HG02763 (cell line): Measurements from ENCODE around the gene DZANK1.
"Not testable (repeated sequence)": the region's sequence is repeated elsewhere in the genome, so short reads cannot be mapped to it uniquely, and the experiment has no call there.

Source experiments
- ATAC-seq: cut with Tn5 transposase; IDR thresholded peaks from one replicate; pipeline ENCODE4 v1.9.1; 2021; ENCODE audit warnings: mild to moderate bottlenecking, moderate library complexity; ENCODE audit not compliant: unreplicated experiment

DZANK1 gene

DNA sequence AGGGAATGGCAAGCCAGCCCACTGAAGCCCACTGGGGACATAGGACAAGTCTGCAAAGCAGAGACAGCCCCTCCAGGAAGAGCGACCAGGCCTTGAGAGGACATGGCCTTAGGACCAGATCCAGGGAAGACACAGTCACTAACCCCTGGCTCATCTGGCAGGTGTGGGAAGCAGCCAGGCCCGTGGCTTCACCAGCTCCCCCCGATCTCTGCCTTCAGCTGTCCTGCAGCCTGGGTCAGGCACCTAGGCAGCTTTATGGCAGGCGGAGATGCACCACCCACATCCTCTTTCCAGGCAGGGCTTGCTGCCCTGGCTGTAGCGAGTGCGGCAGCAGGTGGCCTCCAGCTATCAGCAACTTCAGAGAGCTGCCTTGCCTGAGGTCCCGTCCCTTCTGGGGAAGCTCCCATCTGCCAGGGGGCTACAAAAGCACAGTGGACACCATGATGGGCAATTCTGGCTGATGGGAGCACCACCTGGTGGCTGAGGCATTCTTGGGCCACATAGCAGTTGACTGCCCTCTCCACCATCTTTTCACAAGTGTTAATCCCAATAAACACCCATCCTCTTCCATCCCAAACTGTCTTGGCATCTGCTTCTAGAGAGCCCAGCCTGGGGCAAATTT, 85.8 kb downstream of the DZANK1 start:
- no peak for ATAC-seq

DNA sequence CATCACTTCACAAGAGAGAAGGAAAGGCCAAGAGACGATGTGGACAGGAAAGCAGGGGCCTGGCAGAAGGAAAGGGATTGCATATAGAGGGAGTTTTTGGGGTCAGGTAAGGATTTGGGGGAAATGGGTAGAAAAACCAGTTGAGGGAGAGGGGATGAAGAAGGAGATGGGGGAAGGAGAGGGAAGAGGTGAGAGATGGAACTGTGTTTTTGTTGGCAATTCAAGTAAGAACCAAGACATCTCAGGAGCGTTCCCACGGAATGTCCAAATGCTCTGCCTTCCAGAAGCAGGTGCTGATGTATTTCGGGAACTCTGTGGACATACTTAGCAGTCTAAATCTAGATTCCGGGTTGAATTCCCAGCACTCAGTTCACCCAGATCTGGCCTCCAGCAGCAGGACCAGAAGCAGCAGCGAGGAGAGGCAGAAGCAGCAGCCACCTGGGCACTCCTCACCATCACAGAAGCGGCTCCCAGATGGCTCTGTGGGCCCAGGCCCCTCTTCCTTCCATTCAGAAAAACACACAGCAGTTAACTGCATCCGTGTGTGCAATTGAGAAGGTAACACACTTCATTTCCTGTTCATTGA, 88.8 kb downstream of the DZANK1 start:
- no peak for ATAC-seq

DNA sequence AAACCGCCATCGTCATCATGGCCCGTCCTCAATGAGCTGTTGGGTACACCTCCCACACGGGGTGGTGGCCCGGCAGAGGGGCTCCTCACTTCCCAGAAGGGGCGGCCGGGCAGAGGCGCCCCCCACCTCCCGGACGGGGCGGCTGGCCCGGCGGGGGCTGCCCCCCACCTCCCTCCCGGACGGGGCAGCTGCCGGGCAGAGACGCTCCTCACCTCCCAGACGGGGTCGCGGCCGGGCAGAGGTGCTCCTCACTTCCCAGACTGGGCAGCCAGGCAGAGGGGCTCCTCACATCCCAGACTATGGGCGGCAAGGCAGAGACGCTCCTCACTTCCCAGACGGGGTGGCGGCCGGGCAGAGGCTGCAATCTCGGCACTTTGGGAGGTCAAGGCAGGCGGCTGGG, 91.3 kb downstream of the DZANK1 start:
- not testable (repeated sequence) for ATAC-seq

DNA sequence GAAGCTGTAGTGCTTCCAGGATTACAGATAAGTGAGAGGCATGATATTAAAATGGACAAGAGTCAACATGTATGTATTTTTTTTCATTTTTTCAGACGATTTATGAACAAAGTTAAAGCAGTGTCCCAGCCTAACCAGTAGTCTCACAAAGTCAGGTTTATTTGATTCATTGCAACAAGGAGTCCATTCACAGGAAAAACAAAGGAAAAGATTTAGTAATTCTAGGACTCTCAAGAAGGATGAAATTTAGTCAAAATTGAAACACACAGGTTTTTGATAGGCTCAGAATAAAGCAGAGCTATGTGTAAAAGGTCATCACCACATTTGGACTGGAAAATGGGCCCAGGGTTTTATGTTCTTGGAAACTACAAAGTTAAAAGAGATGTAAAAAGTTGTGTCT, 94.5 kb downstream of the DZANK1 start:
- ATAC-seq = no peak

DNA sequence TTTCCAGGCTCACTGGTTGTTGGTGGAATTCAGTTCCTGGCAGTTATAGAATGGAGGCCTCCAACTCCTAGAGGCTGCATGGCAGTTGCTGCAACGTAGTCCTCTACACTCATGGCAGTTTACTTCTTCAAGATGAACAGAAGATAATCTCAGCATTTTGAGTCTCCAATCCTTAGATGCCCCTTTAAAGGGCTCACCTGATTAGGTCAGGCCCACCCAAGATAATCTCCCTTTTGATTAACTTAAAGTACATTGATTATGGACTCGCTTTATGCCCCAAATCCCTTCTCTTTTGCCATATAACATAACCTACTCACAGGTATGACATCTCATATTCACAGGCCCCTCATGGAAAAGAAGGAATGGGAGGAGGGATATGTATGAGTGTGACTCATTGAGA, 102.1 kb downstream of the DZANK1 start:
- ATAC-seq = no peak

DNA sequence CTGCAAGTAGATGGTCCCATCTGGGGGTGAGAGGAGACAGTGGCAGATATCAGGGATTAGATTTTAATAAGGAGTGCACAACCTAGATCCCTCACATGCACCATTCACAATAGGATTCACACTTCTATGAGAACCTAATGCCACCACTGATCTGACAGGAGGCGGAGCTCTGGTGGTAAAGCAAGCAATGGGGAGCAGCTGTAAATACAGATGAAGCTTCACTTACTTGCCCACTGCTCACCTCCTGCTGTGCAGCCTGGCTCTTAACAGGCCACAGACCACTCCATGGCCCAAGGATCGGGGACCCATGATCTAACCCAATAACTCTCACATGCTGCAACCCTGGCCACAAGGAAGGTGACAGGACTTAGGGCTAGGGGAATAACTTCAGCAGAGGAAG, 103.1 kb downstream of the DZANK1 start:
- no peak for ATAC-seq

DNA sequence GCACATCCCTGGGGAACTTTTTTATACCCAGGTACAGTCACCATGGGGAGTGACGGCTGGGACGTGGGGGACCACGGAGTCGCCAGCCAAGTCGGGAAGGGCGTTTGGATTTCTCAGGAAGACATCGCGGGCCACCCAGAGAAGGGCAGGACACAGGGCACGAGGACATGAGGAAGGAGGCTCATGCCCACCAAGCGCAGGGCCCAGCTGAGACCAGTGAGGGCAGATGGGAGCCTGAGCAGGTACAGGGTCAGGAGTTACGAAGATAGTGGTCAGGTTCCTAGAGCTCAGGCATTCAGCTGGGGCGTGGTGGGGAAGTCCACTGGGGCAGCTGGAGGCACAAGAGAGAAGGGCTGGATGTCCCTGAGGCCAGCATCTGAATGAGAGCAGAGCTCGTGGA, 103.9 kb downstream of the DZANK1 start:
- ATAC-seq = no peak

DNA sequence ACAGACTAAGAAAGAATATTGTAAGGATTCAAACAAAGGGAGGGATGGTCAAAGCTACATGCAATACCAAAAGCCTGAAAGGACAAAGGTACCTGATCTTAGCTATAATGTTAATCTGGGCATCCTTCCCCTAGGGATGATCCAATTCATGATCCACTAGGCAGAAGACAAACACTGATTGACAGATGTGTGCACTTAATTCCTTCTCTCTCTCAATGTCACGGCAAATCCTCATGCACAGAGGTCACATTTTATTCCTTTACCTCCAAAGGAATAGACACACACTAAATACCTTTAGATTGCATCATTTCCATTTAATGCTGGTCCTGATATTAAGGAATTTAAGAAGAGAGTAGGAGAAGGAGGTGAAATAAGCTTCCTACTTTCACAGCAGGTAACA, 105.2 kb downstream of the DZANK1 start:
- ATAC-seq = no peak

DNA sequence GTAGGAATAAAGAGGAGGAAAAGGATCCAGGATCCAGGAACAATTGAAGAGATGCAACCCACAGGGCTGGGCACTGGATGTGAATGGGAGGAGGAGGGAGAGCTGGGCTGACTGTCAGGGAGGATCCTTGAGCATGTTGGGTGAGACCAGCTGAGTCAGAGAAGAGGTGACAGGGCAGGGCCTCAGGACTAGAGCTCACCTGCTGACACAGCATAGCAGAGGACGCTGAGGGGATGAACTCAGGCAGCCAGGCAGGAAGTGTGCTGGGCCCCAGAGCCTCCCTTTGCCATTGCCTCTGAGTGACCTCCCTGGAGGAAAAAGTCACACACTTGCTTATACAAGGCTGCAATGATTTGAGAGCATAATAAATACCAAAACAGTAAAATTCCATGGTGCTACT, 106.2 kb downstream of the DZANK1 start:
- no peak for ATAC-seq

DNA sequence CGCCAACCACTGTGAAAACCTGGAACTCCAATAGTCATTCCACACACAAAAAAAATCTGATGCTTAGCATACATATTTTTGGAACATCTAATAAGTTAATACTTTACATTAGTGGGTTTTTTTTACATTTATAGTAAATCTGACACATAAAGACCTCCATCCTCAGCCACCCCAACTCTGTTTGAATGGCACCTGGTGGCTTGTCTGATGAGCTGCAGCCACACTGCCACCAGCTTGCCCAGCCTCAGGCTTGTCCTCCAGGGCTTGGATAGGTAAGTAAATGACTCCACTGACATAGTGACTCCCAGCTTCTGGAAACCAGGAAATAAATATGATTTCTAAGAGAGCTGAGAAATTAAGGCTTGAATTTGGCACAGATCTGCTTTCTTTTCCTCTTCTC, 107.0 kb downstream of the DZANK1 start:
- no peak for ATAC-seq

DNA sequence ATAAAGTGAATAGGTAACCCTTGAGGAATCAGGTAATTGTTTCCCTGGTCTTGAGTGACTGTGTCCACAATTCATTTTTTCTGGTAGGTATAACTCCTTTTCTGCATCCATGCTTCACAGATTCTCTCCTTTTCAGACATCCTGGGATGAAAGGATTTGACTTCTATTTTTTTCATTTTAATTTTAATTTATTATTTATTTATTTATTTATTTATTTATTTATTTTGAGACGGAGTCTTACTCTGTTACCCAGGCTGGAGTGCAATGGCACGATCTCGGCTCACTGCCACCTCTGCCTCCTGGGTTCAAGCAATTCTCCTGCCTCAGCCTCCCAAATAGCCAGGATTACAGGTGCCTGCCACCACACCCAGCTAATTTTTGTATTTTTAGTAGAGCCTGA, 117.1 kb downstream of the DZANK1 start:
- not testable (repeated sequence) for ATAC-seq
